Measurements from ENCODE around the gene CNKSR3.
A peak's percentile ranks its signal among the peaks of the same experiment; 100 is the strongest.

CNKSR3 gene

DNA sequence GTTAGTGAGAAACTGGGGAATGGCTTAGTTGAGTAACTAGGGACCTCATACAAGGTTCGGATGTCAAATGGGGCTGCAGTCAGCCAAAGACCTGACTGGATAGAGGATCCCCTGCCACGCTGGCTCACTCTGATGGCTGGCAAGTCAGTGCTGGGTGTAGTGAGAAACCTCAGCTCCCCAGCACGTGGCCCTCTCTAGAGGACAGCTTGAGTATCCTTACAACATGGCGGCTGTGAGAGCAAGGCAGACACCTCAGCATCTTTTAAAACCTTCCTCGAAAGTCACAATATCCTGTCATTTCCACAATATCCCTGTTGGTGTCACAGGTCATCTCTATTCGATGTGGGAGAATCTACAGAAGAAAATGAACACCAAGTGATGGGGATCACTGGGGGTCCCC lies 127.2 kb downstream of the CNKSR3 start:
- H3K27me3 Mint-ChIP-seq = peaks cover 12% of the 10 kb centered on the region
- no peaks in the 10 kb centered on the region for H3K4me1 Mint-ChIP-seq
- no peak for DNase-seq (ENCODE audit: low spot score in 2 of 2)

DNA sequence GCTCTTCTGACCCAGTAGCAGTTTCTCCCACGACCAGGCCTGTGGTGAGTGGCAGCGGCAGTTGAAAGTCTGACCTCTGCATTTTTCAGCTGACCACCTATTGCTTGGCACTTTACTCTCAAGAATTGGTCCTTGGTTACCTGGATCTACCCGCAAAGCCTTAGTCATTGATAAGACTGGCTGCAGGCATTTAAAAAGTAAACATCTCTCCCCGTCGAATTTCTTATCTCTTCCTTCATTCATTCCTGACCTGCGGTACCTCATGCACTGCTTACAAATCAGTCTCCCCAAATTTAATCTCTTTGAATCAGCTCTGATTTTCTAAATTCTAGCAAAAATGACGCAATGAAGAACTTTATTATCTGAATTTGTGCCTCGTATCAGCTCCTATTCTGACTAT lies 127.7 kb downstream of the CNKSR3 start:
- ATAC-seq (ENCODE audit: low read depth) (no peak), DNase-seq (ENCODE audit: low spot score in 2 of 2) (no peak)
- Mint-ChIP-seq H3K9me3 (peaks cover 1% of the 10 kb centered on the region), H3K36me3 (no peaks in the 10 kb centered on the region), H3K4me1 (no peaks in the 10 kb centered on the region), H3K27ac (no peak overlapping the region), H3K27me3 (peaks cover 10% of the 10 kb centered on the region), H3K4me3 (no peak overlapping the region)

More for the DNA sequence above, 127.2 kb downstream of the CNKSR3 start:
- no peak overlapping the region for H3K4me3 Mint-ChIP-seq
- H3K9me3 Mint-ChIP-seq = peaks cover 3% of the 10 kb centered on the region
- no peak overlapping the region for H3K27ac Mint-ChIP-seq
- no peaks in the 10 kb centered on the region for H3K36me3 Mint-ChIP-seq
- no peak for ATAC-seq (ENCODE audit: low read depth)

DNA sequence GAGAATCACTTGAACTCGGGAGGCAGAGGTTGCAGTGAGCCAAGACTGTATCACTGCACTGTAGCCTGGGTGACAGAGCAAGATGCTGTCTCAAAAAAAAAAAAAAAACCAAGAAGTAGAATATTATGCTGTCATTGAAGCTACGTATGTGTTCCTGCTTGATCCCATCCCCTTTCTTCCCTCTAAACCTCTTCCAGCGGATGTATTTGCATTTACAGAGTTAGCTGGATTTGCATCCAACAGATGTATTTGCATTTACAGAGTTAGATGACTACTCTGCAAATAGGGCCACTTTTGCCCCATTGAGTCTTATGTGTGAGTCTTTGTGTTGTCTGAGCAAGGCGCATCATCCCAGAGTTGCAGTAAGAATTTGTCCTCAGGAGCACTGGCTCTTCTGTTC lies 128.9 kb downstream of the CNKSR3 start:
- Mint-ChIP-seq H3K27me3 (peaks cover 6% of the 10 kb centered on the region), H3K4me1 (no peaks in the 10 kb centered on the region), H3K27ac (no peak overlapping the region), H3K36me3 (no peaks in the 10 kb centered on the region), H3K4me3 (no peak overlapping the region), H3K9me3 (peaks cover 1% of the 10 kb centered on the region)
- ATAC-seq (ENCODE audit: low read depth) (no peak), DNase-seq (ENCODE audit: low spot score in 2 of 2) (no peak)

DNA sequence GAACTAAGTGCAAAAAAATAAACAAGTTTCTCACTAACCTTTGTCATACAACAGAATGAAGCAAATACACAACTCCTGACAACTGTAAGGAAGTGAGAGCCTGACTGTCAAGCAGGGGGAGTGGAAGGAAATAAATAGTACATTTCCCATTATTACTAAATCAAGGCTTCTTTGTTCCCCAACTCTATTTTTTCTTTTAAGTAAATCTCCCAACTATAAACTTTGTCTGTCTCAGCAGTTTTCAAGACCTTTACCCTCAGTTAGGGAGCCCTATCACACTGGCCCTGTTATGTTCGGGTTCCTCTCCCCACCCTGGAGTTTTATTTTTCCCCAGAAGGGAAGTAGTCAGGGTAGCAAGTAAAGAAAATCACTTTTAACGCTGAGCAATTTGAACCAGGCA lies 129.7 kb downstream of the CNKSR3 start:
- ATAC-seq (ENCODE audit: low read depth) = no peak
- no peaks in the 10 kb centered on the region for H3K36me3 Mint-ChIP-seq
- H3K27ac Mint-ChIP-seq = no peak overlapping the region
- peaks cover 1% of the 10 kb centered on the region for H3K9me3 Mint-ChIP-seq
- no peak overlapping the region for H3K4me3 Mint-ChIP-seq
- no peak for DNase-seq (ENCODE audit: low spot score in 2 of 2)
- H3K4me1 Mint-ChIP-seq = no peaks in the 10 kb centered on the region
- peaks cover 4% of the 10 kb centered on the region for H3K27me3 Mint-ChIP-seq

DNA sequence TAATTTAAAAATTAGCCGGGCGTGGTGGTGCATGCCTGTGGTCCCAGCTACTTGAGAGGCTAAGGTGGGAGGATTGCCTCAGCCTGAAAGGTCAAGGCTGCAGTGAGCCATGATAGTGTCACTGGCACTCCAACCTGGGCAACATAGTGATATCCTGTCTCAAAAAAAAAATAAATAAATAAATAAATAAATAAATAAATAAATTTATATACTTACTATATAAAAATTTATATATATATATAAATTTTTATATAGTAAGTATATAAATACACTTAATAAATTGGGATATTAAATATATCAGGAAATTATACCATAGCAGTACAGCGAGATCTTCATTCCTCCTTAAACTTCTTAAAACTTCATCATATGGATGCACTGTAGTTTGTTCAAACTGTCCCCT lies 130.9 kb downstream of the CNKSR3 start:
- Mint-ChIP-seq H3K9me3 (peaks cover 1% of the 10 kb centered on the region), H3K4me3 (no peak overlapping the region), H3K4me1 (no peaks in the 10 kb centered on the region), H3K36me3 (no peaks in the 10 kb centered on the region), H3K27ac (no peak overlapping the region), H3K27me3 (peaks cover 1% of the 10 kb centered on the region)
- ATAC-seq (ENCODE audit: low read depth) (no peak), DNase-seq (ENCODE audit: low spot score in 2 of 2) (no peak)

DNA sequence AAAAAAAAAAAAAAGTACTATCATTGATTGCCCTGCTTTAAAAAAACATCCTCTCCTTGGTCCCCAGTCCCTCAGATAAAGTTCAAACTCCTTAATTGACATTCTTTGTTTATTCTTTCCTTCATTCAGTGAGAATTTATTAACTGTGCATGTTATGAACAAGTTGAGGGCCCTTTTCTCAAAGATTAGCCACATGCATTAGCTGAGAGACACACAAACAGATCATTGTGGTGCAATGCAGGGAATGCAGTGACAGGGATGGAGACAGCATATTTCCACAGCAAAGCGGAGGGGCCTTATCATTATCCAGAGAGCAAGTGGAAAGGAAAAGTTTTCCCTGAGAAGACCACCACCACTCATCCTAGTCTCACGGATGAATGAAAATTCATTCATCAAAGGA lies 132.0 kb downstream of the CNKSR3 start:
- DNase-seq (ENCODE audit: low spot score in 2 of 2) (no peak), ATAC-seq (ENCODE audit: low read depth) (no peak)
- Mint-ChIP-seq H3K27me3 (peaks cover 1% of the 10 kb centered on the region), H3K27ac (no peak overlapping the region), H3K36me3 (no peaks in the 10 kb centered on the region), H3K9me3 (peaks cover 1% of the 10 kb centered on the region), H3K4me1 (no peaks in the 10 kb centered on the region), H3K4me3 (no peak overlapping the region)

DNA sequence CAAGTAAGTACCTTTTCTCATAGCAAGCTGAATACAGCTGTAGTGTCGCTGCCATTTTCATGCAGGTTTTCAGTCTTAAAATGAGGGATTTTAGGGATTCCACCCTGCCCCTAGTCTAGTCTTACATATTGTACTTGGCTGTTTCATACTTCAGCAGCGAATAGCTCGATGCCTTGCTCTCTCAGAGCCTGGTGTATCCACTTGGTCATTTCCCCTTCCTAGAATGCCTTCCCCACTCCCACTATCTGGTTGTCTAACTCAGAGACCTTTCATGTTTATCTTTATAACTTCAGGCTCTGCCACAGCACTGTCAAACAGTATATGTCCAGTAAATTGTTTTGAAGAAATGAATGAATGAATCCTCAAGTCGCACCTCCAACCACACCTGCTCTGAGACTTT lies 132.8 kb downstream of the CNKSR3 start:
- Mint-ChIP-seq H3K27ac (no peak overlapping the region), H3K36me3 (no peaks in the 10 kb centered on the region), H3K9me3 (no peaks in the 10 kb centered on the region), H3K27me3 (peaks cover 4% of the 10 kb centered on the region), H3K4me3 (no peak overlapping the region), H3K4me1 (no peaks in the 10 kb centered on the region)
- no peak for DNase-seq (ENCODE audit: low spot score in 2 of 2)
- no peak for ATAC-seq (ENCODE audit: low read depth)

DNA sequence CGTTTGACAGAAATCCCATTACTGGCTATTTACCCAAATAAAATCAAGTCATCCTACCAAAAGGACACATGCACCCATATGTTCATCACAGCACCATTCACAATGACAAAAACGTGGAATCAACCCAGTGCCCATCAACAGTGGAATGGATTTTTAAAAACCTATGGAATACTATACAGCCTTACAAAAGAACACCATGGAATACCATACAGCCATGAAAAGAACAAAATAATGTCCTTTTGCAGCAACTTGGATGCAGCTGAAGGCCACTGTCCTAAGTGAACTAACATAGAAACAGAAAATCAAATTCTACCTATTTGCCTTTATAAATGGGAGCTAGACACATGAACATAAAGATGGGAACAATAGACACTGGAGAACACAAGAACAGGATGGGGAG lies 136.5 kb downstream of the CNKSR3 start:
- Mint-ChIP-seq H3K27me3 (peaks cover 2% of the 10 kb centered on the region), H3K36me3 (no peaks in the 10 kb centered on the region), H3K4me1 (peaks cover 3% of the 10 kb centered on the region), H3K4me3 (no peak overlapping the region), H3K27ac (no peak overlapping the region), H3K9me3 (no peaks in the 10 kb centered on the region)
- ATAC-seq (ENCODE audit: low read depth) (no peak), DNase-seq (ENCODE audit: low spot score in 2 of 2) (no peak)

DNA sequence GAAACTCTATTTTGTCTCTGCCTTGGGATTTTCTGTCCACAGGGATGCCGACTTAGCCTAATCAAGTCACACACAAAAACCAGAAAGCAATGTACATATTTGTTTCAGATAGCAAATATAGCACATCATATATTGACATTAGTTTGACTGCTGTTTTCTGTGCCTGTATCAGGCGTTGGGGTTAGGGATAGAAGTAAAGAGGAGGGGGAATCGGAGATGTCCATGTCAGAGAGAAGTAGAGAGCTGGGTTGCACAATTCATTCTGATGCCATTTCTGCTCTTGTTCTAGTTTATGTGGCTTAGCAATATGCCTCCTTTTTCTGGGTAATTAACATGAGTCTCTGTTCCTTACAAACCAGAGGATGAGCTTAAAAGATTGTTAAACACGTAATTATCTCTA lies 139.2 kb downstream of the CNKSR3 start:
- H3K4me3 Mint-ChIP-seq = no peak overlapping the region
- H3K27me3 Mint-ChIP-seq = peaks cover 2% of the 10 kb centered on the region
- DNase-seq (ENCODE audit: low spot score in 2 of 2) = no peak
- H3K36me3 Mint-ChIP-seq = no peaks in the 10 kb centered on the region
- ATAC-seq (ENCODE audit: low read depth) = no peak
- H3K27ac Mint-ChIP-seq = no peak overlapping the region
- no peaks in the 10 kb centered on the region for H3K9me3 Mint-ChIP-seq
- peaks cover 3% of the 10 kb centered on the region for H3K4me1 Mint-ChIP-seq

DNA sequence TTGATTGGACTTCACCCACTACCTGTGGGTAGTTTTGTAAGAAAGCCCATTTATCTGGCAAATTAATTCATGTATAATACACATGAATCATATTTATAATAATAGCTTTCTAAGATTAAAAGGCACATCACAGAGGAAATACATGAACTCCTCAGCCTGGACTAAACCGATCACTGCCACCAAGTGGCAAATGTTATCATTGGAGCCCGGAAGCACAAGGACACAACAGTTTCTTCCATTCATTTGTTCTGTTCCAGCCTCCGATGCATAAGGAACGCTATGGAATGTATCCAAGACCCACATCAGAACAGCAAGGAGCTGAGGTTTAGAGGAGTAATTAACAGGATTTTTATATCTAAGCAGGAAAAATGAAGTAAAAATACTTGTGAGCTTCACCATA lies 139.9 kb downstream of the CNKSR3 start:
- Mint-ChIP-seq H3K4me1 (peaks cover 3% of the 10 kb centered on the region), H3K27me3 (peaks cover 2% of the 10 kb centered on the region), H3K27ac (no peak overlapping the region), H3K4me3 (no peak overlapping the region), H3K36me3 (no peaks in the 10 kb centered on the region), H3K9me3 (no peaks in the 10 kb centered on the region)
- ATAC-seq (ENCODE audit: low read depth) (peak; percentile 46), DNase-seq (ENCODE audit: low spot score in 2 of 2) (no peak)

DNA sequence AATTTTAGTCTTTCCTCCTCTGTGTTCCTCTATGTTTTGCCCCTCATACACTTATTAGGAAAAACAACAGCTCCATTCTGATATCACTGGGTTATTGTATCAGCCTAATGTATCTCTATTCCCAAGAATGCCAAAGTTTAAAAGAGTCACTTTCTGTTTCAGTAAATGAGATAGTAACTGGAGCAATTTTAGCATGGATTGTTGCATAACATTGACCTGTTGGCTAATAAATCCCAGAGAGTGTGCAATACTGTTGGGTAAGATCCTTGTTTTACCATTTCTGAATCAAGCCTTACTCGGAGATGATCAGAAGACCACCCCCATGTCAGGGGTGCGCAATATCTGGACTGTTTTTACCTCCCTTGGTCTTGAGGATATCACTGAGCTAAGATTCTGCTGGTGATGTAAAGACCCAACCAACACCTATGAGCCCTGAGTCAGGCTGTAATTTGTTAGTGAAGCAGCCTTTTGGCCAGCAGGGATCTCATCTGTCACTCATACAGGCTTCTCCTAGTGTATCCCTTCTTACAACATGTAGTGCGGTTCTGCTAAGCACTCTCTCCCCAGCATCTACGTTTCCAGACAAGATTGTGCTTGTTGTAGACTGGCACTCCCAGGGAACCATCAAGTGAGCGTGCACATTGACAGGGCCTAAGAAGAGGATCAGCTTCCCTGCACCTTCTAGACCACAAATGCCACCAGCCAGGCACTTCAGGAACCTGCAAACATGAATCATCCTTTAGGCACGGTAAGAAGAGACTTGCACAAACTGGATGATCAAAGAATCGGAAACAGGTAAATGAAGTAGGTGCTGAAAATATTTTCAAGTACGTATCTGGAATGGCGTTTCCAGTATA lies 142.4 kb downstream of the CNKSR3 start:
- ATAC-seq (ENCODE audit: low read depth) (no peak), DNase-seq (ENCODE audit: low spot score in 2 of 2) (no peak)
- Mint-ChIP-seq H3K4me3 (no peak overlapping the region), H3K9me3 (no peaks in the 10 kb centered on the region), H3K4me1 (peaks cover 3% of the 10 kb centered on the region), H3K36me3 (no peaks in the 10 kb centered on the region), H3K27ac (no peak overlapping the region), H3K27me3 (peaks cover 1% of the 10 kb centered on the region)

DNA sequence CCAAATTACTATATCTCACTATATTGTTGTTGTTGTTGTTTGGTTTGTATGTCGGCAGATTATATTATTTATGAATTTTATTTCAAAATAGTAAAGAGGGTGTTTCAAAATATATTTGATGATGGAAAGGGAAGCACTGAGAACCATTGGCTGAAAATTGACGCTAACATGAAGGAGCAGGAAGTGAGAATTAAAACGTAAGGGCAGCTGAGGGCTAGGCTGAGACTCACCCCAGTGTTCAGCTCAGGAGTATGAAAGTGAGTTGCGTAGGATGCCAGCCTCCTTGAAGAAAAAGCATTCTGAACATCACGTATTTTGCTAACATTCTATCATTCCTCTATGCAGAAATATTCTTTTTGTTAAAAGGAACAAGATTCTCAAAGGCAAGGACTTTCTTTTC lies 143.1 kb downstream of the CNKSR3 start:
- no peak for ATAC-seq (ENCODE audit: low read depth)
- H3K27ac Mint-ChIP-seq = no peak overlapping the region

DNA sequence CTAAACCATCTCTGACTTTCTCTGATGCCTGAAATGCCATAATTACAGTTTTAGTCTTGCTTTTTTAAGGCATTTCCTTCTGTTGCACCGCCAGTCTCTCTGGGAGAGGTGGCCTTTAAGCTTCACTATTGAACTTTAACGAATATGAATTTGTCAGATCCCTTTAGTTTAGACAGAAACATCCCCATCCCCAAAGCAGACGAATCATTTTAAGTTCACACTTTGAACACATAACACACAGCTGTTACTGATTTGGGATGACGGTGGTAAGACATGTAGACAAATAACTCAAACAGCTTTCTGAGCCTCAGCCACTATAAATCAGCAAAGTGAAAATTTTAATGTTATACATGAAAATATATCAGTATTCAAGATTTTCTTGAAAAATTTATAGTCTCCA lies 146.7 kb downstream of the CNKSR3 start:
- no peak for DNase-seq (ENCODE audit: low spot score in 2 of 2)
- peaks cover 15% of the 10 kb centered on the region for H3K4me1 Mint-ChIP-seq
- ATAC-seq (ENCODE audit: low read depth) = no peak
- no peaks in the 10 kb centered on the region for H3K36me3 Mint-ChIP-seq
- H3K4me3 Mint-ChIP-seq = no peak overlapping the region
- peaks cover 2% of the 10 kb centered on the region for H3K9me3 Mint-ChIP-seq
- H3K27ac Mint-ChIP-seq = no peak overlapping the region
- H3K27me3 Mint-ChIP-seq = peaks cover 2% of the 10 kb centered on the region

More for the DNA sequence above, 143.1 kb downstream of the CNKSR3 start:
- Mint-ChIP-seq H3K4me1 (peaks cover 3% of the 10 kb centered on the region), H3K27me3 (no peaks in the 10 kb centered on the region), H3K9me3 (no peaks in the 10 kb centered on the region), H3K4me3 (no peak overlapping the region), H3K36me3 (no peaks in the 10 kb centered on the region)
- DNase-seq (ENCODE audit: low spot score in 2 of 2) = no peak

DNA sequence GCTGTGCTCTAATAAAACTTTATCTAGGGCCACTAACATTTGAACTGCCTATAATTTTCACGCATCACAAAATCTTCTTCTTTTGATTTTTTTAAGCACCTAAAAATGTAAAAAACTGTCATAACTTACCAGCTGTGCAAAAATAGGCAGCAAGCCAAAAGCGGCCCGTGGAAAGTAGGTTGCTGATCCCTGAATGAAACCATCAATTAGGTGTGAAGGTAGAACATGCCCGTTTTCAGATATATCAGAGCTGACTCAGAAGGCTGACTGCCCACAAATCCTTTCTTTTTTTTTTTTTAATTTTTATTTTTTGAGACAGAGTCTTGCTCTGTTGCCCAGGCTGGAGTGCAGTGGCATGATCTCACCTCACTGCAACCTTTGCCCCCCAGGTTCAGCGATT lies 149.0 kb downstream of the CNKSR3 start:
- DNase-seq (ENCODE audit: low spot score in 2 of 2) = no peak
- Mint-ChIP-seq H3K9me3 (peaks cover 2% of the 10 kb centered on the region), H3K36me3 (no peaks in the 10 kb centered on the region), H3K27ac (no peak overlapping the region), H3K4me1 (peaks cover 20% of the 10 kb centered on the region), H3K4me3 (no peak overlapping the region), H3K27me3 (peaks cover 2% of the 10 kb centered on the region)
- ATAC-seq (ENCODE audit: low read depth) = no peak

DNA sequence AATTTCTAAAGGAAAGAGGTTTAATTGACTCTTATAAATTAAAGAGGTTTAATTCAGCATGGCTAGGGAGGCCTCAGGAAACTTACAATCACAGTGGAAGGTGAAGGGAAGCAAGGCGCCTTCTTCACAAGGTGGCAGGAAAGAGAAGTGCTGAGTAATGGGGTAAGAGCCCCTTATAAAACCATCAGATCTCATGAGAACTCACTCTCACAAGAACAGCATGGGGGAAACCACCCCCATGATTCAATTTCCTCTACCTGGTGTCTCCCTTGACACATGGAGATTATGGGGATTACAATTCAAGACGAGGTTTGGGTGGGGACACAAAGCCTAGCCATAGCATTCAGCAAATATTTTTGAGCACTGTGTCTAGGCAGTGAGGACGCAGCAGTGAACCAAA lies 150.0 kb downstream of the CNKSR3 start:
- no peak for DNase-seq (ENCODE audit: low spot score in 2 of 2)
- Mint-ChIP-seq H3K9me3 (peaks cover 2% of the 10 kb centered on the region), H3K27ac (peak overlapping the region; percentile 31), H3K4me1 (peaks cover 26% of the 10 kb centered on the region), H3K4me3 (no peak overlapping the region), H3K27me3 (peaks cover 2% of the 10 kb centered on the region), H3K36me3 (no peaks in the 10 kb centered on the region)
- no peak for ATAC-seq (ENCODE audit: low read depth)

All from memory B cell (primary cell).